Measurements from ENCODE around the gene FKBP3. TPM values are rescaled to one million over a fixed set of nuclear protein-coding genes. Genes with fewer than 3 reads are reported as not detected.
A peak's percentile ranks its signal among the peaks of the same experiment; 100 is the strongest.
"Not testable (repeated sequence)": the region's sequence is repeated elsewhere in the genome, so short reads cannot be mapped to it uniquely, and the experiment has no call there.

Gene FKBP3
- total RNA-seq, 1 experiment from 2014 or later = 65.8 TPM

DNA sequence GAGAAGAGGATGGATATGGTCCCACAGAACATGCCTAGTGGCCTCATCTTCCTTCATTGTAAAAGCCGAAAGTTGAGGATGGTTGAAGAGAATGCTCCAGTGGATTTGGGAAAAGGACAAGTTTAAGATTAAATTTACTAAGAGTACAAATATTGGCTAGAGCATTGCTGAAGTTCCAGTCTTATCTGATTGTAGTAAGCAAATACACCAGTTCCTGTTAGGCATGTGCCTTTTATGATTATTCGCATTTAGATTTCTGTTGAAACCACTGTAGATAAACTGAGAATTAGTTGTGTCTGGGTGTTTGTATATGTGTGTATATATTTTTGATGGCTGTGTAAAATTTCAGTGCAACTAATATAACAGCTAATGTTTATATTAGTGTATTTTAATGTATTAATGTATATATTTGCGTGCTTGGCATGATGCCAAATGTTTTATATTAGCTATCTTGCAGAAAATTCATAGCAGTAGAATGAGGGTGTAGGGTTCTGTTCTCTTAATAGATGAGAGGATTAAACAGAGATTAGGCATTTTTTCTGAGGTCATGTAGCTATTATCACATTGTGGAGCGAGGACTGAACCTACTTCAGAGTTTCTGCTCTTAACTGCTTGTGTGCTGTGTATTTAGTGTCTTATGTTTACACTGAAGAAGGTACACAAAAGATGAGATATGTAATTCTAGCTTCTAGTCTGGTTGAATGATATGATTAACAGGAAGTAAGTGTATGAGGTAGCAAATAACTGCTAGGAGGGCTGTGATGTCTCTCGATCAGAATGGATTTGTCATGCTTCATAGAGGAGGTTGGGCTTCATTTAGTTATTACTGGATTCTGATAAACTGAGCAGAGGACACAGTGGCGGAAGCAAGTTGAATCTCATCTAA, 21.1 kb downstream of the FKBP3 start:
- DNase-seq (ENCODE audit: low spot score) = no peak

DNA sequence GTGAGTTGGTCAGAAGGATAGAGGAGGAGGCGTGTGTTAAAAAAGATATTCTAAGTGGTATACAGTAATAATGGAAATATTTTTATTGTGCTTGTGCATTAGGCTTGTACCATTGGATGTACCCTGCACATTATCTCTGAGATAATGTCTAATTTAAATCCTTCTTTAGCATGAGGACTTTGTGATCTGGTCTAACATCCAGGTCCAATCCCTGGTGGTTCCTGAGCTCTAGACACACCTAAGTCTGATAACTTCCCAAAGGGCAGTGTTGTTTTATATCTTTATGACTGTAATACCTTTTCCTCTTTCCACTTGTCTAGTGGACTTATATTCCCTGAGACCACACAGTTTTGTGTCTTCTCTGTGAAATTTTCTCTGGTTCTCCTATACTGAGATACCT, 29.7 kb downstream of the FKBP3 start:
- no peak for DNase-seq (ENCODE audit: low spot score)

DNA sequence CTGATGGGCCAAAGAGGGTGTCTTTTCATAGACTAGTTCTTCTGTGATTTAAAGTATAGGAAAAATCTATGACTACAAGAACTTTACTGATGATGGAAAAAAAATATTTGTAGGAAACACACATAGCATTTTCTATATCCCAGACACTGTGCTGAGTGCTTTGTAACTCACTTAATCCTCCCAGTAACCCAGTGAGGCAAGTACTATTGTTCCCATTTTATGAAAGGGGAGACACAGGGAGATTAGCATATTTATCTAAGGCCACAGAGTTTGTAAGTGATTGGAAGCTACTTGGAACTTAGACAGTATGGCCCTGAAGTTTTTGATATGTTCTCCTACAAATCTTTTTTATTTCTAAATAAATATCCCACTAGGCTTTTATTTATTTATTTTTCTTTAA, 30.5 kb downstream of the FKBP3 start:
- no peak for DNase-seq (ENCODE audit: low spot score)

DNA sequence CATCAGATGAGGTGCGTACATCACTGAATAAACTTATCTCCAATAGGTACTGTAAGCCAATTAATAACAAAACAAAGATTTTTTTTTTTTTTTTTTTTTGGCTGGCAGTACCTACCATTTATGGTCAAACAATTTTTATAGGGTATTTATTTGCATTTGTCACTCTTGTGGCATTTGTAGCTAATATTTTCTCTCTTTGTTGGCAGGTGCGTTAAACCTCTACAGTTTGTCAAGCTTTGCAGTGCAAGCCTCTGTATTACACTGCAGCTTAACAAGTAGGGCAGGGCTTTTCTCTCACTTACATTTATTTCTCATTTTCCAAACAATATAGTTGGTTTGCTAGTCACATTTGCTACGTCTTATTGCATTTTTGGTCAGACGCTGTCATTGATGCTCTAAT, 38.1 kb downstream of the FKBP3 start:
- DNase-seq (ENCODE audit: low spot score) = no peak

DNA sequence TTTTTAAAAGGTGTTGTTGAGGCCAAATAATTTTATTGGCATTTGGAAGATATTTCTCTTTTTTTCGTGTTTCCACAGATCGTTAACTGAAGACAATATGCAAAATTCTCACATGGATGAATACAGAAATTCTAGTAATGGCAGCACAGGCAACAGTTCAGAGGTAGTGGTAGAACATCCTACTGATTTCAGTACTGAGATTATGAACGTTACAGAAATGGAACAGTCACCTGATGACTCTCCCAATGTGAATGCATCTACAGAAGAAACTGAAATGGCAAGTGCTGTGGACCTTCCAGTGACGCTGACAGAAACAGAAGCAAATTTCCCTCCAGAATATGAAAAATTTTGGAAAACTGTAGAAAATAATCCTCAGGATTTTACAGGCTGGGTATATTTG, 39.1 kb downstream of the FKBP3 start:
- DNase-seq (ENCODE audit: low spot score) = no peak

DNA sequence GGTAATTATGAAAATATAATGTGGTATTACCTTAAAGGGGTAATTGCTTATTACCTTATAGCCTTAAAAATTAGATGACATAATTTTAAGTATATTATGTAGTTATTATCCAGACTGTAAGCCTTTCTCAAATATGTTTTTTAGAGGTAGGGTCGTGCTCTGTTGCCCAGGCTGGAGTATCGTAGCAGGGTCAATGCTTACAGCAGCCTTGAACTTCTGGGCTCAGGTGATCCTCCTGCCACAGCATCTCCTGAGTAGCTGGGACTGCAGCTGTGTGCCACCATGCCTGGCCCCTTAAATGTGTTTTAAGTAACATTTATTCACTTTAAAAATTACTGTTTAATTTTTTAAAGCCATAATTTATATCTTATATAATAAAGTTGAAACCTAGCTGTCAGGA, 40.0 kb downstream of the FKBP3 start:
- DNase-seq (ENCODE audit: low spot score) = no peak

DNA sequence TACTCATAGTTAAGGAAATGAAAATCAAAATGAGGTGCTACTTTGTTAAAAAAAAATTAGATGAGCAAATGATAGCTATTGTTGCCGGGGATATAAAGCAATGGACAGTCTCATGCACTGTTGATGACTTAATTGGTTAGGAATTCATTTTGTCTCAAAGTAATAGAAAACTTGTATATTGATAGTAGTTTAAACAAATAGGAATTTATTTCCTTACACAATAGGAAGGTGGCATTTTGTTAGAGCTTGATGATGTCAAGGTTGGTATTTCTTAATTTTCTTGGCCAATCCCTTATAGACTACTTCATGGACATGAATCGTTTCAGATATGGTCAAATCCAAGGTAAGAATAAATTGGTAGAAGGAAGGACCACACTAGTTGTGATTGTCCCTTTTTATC, 42.6 kb downstream of the FKBP3 start:
- no peak for DNase-seq (ENCODE audit: low spot score)

DNA sequence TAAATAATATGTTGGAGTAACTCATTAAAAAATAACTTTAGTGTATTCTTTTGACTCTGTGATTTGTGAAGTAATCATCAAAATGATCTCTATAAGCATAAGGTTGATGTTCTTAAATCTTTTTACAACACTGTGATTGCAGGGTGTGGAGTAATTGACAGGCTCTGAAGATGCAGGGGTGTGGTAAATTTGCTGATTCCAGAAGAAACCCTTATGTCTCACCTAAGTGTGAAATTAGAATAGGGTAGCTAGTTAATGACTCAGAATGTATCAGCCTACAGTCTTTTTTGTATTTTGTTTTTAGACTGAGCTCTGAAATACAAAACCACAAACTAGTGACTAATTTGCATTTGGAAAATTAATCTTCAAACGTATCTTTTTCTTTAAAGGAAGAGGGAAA, 44.5 kb downstream of the FKBP3 start:
- no peak for DNase-seq (ENCODE audit: low spot score)

DNA sequence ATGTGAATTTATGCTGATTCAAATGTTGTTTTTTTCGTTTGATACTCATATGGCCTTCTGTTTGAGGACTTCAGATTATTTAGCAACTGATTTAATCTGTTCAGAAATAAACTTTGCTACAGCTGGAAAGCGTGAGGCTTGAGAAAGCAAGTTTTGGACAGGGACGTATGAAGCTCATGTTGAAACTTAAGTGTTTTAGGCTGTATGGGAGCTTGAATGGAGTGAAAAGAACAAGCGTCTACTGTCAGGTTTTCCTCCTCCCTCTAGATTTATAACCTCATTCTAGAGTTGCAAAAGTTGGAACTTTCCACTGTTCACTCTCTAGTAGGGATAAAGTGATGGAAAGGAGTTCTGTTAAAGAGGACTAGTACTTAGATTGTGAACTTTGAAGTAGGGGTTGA, 49.3 kb downstream of the FKBP3 start:
- no peak for DNase-seq (ENCODE audit: low spot score)

DNA sequence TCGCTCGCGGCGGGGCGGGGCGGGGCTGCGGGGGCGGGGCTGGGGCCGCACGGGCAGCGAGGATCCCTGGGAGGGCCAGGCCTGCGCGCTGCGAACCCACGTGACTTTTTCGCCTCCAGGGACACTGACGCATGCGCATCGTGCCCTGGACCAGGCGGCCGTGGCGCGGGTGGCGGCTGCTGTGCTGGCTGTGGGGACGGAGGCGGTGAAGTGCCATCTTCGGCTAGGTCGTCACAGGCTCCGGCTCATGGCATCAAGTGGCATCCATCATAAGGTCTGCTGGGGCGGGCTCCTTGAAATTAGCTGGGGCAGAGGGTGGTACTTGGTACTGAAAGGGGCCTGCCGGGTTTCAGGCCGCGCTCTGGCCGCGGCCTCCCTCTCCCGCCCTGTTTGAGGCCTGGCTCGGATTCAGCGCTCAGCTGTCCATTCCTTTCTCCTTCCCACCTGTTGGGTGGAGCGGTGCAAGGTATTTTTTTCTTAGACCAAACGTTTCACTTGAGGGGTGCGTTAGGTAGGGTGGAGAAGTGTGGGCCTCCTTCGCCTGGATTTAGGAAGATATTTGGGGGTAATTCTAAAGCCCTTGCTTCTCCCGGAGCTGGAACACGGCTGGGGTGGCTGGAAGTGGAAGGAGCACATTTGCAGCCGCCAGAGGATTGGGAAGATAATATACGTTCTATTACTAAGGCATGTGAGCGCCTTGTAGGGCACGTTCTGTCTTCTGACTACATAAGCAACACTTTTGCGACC, 50.1 kb downstream of the FKBP3 start, which contains the start of gene PRPF39:
Gene PRPF39, plus strand, starts transcription at position 141 of the 747 bp plus-strand sequence. CDS start 11,124 bp downstream, outside the sequence.
- DNase-seq (ENCODE audit: low spot score) = peak; percentile 93

DNA sequence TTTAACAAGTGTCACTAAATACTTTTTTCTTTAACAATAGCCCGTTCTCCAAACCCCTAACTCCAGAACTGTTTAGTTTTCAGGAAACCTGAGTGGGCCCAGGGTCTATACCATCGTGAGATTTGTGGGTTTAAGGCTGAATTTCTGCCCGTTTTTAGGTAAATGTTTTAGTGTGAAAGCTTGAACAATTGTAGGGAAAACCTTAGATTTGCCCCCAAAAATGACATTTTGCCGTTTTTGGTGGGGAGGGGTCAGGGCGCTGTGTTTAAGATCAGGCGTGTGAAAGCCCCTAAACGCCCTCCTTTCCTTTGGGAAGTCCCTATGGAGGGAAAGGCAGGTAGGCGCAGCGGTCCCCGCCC, 50.7 kb downstream of the FKBP3 start:
- no peak for DNase-seq (ENCODE audit: low spot score)

DNA sequence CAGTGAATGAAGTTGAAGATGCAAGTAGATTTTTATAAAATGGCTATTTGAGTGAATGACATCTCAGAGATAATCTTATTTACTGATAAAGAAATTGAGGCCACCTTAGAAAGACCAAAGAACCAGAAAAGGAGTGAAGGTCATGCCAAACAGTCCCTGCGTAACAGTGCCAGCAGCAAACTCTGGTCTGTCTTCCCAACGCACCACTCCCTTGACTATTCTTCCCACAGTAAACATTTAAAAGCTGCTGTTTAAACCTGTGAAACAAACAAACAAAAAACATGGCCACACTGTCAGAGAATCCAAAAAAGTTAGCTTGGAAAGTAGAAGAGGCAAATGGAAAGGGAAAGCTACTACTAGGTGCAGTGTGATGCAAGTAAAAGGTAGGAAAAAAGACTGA, 51.9 kb downstream of the FKBP3 start:
- DNase-seq (ENCODE audit: low spot score) = no peak

DNA sequence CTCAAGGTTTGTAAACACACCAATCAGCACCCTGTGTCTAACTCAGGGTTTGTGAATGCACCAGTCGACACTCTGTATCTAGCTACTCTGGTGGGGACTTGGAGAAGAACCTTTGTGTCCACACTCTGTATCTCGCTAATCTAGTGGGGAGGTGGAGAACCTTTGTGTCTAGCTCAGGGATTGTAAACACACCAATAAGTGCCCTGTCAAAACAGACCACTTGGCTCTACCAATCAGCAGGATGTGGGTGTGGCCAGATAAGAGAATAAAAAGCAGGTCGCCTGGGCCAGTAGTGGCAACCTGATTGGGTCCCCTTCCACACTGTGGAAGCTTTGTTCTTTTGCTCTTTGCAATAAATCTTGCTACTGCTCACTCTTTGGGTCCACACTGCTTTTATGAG, 53.2 kb downstream of the FKBP3 start:
- not testable (repeated sequence) for DNase-seq (ENCODE audit: low spot score)

DNA sequence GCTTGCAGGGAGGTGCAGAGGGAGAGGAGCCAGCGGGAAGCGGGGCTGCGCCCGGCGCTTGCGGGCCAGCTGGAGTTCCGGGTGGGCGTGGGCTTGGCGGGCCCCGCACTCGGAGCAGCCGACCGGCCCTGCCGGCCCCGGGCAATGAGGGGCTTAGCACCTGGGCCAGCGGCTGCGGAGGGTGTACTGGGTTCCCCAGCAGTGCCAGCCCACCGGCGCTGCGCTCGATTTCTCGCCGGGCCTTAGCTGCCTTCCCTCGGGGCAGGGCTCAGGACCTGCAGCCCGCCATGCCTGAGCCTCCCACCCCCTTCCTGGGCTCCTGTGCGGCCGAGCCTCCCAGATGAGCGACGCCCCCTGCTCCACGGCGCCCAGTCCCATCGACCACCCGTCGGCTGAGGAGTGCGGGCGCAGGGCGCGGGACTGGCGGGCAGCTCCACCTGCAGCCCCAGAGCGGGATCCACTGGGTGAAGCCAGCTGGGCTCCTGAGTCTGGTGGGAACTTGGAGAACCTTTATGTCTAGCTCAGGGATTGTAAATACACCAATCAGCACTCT, 53.8 kb downstream of the FKBP3 start:
- DNase-seq (ENCODE audit: low spot score) = not testable (repeated sequence)

DNA sequence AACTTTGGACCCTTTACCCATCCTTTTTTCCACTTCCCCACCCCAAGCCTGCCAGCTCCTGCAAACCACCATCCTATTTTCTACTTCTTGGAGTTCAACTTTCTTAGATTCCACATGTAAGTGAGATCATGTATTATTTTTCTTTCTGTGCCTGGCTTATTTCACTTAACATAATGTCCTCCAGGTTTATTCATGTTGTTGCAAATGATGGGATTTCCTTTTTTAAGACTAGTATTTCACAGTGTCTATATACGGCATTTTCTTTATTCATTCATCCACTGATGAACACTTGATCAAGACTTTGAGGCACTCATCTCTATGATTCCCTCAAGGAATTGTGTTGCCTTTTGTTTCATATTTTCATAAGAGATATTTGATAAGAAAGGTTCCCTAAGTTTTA, 56.0 kb downstream of the FKBP3 start:
- DNase-seq (ENCODE audit: low spot score) = no peak

DNA sequence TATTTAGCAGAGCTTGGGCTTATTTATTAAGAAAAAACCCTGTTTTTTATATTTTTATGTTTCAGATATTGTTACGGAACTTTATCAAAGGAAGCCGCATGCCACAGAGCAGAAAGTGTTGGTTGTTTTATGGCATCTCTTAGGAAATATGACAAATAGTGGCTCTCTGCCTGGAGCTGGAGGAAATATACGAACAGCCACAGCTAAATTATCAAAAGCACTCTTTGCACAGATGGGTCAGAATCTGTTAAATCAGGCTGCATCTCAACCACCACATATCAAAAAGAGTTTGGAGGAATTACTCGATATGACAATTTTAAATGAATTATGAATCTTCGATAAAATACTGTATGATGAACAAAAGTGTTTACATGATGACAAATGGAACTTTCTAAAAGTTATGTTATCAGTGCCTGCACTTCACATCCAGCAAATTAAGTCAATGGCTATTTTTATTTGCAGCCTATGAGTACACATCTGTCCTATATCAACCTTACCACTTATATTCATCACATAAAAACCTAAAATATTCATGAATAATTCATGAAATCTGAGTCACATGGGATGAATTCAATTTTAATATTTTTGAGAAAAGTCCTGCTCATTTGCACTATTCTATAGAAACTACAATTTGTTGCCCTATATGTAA, 60.9 kb downstream of the FKBP3 start:
- no peak for DNase-seq (ENCODE audit: low spot score)

DNA sequence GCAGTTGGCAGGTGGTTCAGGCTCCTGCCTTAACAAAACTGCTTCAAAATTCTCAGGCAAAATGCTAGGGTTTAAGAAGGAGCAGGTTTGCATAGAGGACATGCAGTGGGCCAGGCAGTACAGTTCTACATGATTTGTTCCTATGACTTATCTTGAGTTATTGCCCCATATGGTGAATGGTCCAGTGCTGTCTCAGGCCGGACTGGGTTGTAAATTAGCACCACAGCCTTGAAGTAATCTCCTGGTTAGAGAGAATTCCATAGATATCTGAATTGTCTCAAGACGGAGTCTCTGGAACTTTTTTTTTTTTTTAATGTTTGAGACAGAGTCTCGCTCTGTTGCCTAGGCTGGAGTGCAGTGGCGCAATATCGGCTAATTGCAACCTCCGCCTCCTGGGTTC, 62.2 kb downstream of the FKBP3 start:
- no peak for DNase-seq (ENCODE audit: low spot score)

DNA sequence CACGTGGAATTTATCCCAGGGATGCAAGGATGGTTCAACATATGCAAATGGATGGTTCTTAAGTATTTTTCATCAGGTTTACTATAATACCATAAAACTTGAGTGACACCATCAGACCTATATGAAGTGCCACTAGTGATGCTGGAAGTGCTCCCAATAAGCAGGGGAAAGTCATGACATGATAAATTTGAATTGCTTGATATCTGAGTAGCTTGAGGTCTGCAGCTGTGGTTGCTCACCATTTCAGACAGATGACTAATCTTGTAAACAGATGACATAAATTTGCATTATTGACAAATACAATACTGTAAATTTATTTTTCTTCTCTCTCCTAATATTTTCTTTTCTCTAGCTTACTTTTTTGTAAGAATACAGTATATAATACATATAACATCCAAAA, 64.1 kb downstream of the FKBP3 start:
- no peak for DNase-seq (ENCODE audit: low spot score)

DNA sequence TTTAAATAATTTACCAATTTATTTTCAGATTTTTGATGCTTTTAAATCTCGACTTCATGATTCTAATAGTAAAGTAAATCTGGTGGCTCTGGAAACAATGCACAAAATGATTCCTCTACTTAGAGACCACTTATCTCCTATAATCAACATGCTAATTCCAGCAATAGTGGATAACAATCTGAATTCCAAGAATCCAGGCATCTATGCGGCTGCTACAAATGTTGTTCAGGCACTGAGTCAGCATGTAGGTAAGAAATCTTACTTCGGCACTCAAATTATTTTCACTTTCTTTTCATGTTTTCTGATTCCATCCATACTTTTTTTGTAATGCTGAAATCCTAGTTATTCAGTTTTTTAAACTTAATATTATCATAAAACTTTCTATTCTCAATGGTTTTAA, 65.9 kb downstream of the FKBP3 start:
- DNase-seq (ENCODE audit: low spot score) = no peak

DNA sequence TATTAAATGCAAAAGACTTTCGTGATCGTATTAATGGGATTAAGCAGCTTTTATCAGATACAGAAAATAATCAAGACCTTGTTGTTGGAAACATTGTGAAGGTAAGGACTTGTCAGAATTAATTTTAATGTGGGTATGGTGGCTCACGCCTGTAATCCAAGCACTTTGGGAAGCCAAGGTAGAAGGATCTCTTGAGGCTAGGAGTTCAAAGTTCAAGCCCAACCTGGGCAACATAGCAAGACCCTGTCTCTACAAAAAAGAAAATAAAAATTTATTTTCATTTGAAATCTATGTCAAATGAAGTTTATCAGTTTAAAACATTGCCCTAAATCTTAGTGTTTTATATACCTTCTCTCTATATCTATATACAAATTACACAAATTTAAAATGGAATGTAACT, 67.6 kb downstream of the FKBP3 start:
- no peak for DNase-seq (ENCODE audit: low spot score)

DNA sequence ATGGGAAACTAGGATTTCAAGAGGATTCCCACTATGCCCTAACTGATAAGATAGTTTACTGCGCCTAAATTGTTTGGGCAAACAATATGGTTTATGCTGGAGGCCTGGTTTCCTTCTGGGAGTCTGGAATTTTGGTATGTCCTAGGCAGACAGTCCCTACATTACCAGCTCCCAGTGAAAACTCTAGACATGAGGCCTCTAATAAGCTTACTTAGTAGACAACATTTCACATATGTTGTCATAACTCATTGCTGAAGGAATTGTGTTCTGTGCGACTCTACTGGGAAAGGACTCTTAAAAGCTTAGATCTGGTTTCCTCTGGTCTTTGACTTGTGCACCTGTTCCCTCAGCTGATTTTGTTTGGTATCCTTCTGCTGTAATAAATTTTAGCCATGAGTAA, 68.3 kb downstream of the FKBP3 start:
- no peak for DNase-seq (ENCODE audit: low spot score)
